ENCODE results near the gene DPYD. TPM values are rescaled to one million over a fixed set of nuclear protein-coding genes. Genes with fewer than 3 reads are reported as not detected.

DPYD gene
- total RNA-seq, 2 experiments from 2014 or later = 9.8 to 11.1 TPM

DNA sequence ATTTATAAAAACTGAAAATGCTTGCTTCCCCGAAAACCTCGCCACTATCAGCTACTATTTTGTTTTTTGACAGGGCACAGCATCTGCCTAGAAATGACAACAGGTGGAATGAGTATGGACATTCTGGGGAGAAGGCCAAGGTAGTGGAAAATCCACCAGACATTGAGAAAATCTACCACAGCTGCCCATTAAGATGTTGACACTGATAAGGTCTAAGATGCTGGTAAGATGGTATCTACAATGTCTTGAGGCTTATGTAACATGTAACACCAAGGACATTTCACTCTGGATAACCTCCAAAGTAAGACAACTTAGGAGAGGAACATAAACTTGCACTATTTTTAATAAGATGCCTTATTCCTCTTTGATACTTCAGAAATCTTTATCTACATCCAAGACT is 825.1 kb downstream of the DPYD start:
- CTCF ChIA-PET = no interaction called here
- no peaks in the 10 kb centered on the region for H3K27me3 Mint-ChIP-seq (ENCODE audit: low read depth)
- no peak overlapping the region for H3K4me3 Mint-ChIP-seq
- no peak overlapping the region for H3K27ac Mint-ChIP-seq
- DNase-seq = no peak
- no peaks in the 10 kb centered on the region for H3K4me1 Mint-ChIP-seq (ENCODE audit: low read depth)
- intact Hi-C loops (cut with micrococcal nuclease) = no loop called here
- no peaks in the 10 kb centered on the region for H3K9me3 Mint-ChIP-seq
- peaks cover 8% of the 10 kb centered on the region for H3K36me3 Mint-ChIP-seq (ENCODE audit: low read depth)

DNA sequence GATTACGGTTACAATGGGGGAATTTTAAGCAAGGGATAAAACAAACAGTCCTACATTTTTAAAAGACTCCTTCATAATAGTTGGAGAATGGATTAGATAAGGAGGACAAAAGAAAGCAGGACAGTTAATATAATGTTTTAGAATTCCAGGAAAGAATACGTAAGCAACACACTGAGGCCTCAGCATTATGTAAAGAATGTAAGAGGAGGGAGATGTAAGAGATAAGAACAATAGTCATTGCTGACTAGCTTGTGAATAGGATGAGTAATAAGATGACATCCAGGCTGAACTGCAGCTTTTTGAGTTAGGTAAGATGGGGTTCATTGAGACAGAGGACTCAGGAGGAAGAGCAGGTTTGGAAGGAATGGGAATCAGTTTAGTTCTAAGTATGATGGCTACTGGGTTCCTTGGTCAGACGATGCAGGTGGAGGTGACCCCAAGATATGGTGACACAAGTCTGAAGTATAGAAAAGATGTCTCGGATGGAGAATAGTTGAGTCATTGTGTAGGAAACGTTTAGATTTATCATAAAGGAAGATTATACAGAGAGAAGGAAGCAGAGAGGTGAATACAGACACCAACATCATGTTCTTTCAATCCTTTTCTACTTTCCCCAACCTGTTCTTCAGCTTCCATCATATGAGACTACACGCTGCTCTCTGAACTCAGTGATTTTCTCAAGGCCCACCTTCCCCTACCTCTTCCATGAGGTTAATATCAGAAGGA is 826.4 kb downstream of the DPYD start:
- H3K4me1 Mint-ChIP-seq (ENCODE audit: low read depth) = no peaks in the 10 kb centered on the region
- H3K27me3 Mint-ChIP-seq (ENCODE audit: low read depth) = no peaks in the 10 kb centered on the region
- H3K4me3 Mint-ChIP-seq = no peak overlapping the region
- CTCF ChIA-PET = no interaction called here
- no peak overlapping the region for H3K27ac Mint-ChIP-seq
- H3K9me3 Mint-ChIP-seq = no peaks in the 10 kb centered on the region
- intact Hi-C loops (cut with micrococcal nuclease) = no loop called here
- H3K36me3 Mint-ChIP-seq (ENCODE audit: low read depth) = peaks cover 9% of the 10 kb centered on the region
- DNase-seq = no peak

DNA sequence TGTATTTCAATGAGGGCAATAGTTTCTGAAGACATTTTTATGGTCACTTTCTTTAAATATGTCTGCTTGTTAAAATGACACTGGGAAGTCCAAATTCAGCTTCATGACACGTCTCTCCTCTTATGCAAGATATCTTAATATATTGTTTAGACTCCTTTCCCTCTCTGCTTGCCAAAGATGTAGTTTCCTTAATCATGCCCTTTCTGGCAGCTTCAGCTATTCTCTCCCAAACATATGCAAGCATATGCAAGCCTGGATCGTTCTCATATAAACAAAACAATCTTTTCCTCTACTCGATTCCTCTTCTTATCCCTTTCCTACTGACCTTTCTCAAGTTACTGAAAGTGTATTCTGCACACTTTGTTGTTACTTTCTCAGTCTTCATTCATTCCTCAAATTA is 827.1 kb downstream of the DPYD start:
- Mint-ChIP-seq H3K9me3 (no peaks in the 10 kb centered on the region), H3K36me3 (ENCODE audit: low read depth) (peaks cover 8% of the 10 kb centered on the region), H3K4me3 (no peak overlapping the region), H3K27ac (no peak overlapping the region), H3K4me1 (ENCODE audit: low read depth) (no peaks in the 10 kb centered on the region), H3K27me3 (ENCODE audit: low read depth) (no peaks in the 10 kb centered on the region)
- no peak for DNase-seq
- CTCF ChIA-PET = interaction anchor here (0.7 kb wide), 1 partner anchor 128 kb away, joined by 4 read pairs; no protein-coding TSS in a partner anchor
- intact Hi-C loops (cut with micrococcal nuclease) = no loop called here

DNA sequence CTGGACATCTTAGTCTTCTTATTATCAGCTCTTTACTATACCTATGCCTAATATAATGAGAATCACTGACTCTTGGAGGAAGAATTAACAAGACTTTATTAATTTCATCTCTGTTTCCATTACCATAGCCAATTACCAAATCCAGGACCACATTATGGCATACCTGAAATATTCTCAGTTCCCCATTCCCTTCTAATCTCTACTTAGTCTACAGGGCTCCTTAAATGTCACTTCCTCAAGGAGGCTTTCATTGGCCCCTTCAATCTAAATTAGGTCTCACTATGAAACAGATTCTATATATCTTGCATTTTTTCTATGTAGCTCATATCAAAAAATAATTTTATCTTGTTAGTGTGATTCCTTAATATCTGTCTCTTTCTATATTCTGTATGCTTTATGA is 828.0 kb downstream of the DPYD start:
- Mint-ChIP-seq H3K9me3 (no peaks in the 10 kb centered on the region), H3K36me3 (ENCODE audit: low read depth) (peaks cover 5% of the 10 kb centered on the region), H3K27me3 (ENCODE audit: low read depth) (no peaks in the 10 kb centered on the region), H3K4me3 (no peak overlapping the region), H3K27ac (no peak overlapping the region), H3K4me1 (ENCODE audit: low read depth) (no peaks in the 10 kb centered on the region)
- CTCF ChIA-PET = interaction anchor here (0.6 to 0.7 kb wide), 2 partner anchors 12 to 129 kb away, joined by 4 to 5 read pairs; no protein-coding TSS in a partner anchor
- intact Hi-C loops (cut with micrococcal nuclease) = no loop called here
- no peak for DNase-seq

DNA sequence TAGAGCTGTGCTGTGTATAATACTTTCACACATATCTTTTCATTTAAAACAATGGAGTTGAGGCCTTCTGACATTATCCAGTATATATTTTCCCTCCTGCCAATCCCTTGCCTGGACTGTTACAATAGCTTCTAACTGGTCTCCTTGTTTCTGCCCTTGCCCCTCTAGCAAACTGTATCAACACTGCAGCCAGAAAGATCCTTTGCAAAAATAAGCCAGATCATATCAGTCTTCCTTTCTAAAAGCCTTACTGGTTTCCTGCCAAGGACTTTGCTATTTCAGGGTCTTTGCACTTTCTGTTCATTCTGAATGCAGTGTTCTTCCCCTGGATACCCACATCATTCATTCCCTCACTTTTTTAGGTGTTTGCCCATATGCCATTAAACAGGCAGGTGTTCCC is 829.2 kb downstream of the DPYD start:
- Mint-ChIP-seq H3K27ac (no peak overlapping the region), H3K9me3 (no peaks in the 10 kb centered on the region), H3K27me3 (ENCODE audit: low read depth) (no peaks in the 10 kb centered on the region), H3K36me3 (ENCODE audit: low read depth) (peaks cover 3% of the 10 kb centered on the region), H3K4me3 (no peak overlapping the region), H3K4me1 (ENCODE audit: low read depth) (no peaks in the 10 kb centered on the region)
- CTCF ChIA-PET = no interaction called here
- intact Hi-C loops (cut with micrococcal nuclease) = no loop called here
- DNase-seq = no peak

DNA sequence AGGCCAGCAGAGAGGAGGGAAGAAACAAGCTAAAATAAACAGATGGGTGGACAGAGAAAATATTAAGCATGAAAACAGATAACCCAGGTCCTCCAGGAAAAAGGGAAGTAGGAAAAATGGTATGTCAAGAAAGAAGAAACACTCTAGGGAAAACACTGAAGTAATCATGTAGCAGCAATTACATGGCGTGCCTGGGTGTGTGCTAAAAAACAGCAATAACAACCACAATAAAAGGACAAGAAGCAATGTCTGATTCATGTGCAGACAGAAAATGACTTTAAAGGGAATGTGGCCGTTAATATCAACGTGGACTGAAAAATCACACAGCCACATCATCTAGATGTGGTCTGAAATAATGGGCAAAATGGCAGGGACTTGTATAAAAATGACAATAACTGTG is 829.6 kb downstream of the DPYD start:
- no peak for DNase-seq
- intact Hi-C loops (cut with micrococcal nuclease) = no loop called here
- Mint-ChIP-seq H3K4me3 (no peak overlapping the region), H3K9me3 (no peaks in the 10 kb centered on the region), H3K27ac (no peak overlapping the region), H3K36me3 (ENCODE audit: low read depth) (peaks cover 3% of the 10 kb centered on the region), H3K27me3 (ENCODE audit: low read depth) (no peaks in the 10 kb centered on the region), H3K4me1 (ENCODE audit: low read depth) (no peaks in the 10 kb centered on the region)
- CTCF ChIA-PET = no interaction called here

DNA sequence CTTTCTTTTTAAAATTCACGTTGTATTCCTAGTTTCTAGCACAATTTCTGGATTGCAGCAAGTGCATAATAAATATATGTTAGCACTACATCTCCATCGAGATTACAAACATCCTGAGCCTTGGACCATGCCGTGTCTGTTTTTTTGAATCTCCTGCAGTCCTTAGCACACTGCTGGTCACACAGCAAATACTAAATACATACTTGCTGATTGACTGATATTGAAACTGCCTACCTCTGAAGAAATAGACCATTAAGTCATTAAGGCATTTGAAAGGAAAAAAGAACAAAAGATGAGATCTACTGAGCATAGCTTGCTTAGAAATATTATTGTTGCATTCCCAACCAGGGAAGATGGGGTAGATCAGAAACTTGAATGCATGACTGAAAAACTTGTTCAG is 830.1 kb downstream of the DPYD start:
- Mint-ChIP-seq H3K4me1 (ENCODE audit: low read depth) (no peaks in the 10 kb centered on the region), H3K4me3 (no peak overlapping the region), H3K36me3 (ENCODE audit: low read depth) (peaks cover 3% of the 10 kb centered on the region), H3K27me3 (ENCODE audit: low read depth) (no peaks in the 10 kb centered on the region), H3K9me3 (no peaks in the 10 kb centered on the region), H3K27ac (no peak overlapping the region)
- CTCF ChIA-PET = no interaction called here
- no peak for DNase-seq
- intact Hi-C loops (cut with micrococcal nuclease) = no loop called here

DNA sequence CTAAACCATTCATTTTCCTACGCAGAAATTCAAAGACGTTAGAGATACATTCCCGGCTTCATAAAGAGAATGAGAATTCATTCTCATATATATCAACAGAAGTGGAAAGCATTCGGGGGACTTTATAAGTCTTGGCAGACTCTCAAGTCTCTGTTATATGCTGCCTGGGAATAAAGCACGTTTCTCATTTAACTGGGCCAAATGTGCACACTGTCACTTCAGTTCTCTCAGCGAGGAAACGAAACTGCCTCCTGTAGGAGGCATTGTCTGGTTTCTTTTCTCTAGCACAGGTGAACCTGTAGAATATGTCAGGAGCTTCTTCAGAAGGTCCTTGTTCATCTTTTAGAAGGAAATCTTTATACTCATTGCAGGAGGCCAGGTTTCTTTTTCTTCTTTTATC is 831.7 kb downstream of the DPYD start:
- CTCF ChIA-PET = no interaction called here
- Mint-ChIP-seq H3K36me3 (ENCODE audit: low read depth) (peaks cover 3% of the 10 kb centered on the region), H3K27me3 (ENCODE audit: low read depth) (no peaks in the 10 kb centered on the region), H3K9me3 (no peaks in the 10 kb centered on the region), H3K4me3 (no peak overlapping the region), H3K4me1 (ENCODE audit: low read depth) (no peaks in the 10 kb centered on the region), H3K27ac (no peak overlapping the region)
- DNase-seq = no peak
- intact Hi-C loops (cut with micrococcal nuclease) = no loop called here

DNA sequence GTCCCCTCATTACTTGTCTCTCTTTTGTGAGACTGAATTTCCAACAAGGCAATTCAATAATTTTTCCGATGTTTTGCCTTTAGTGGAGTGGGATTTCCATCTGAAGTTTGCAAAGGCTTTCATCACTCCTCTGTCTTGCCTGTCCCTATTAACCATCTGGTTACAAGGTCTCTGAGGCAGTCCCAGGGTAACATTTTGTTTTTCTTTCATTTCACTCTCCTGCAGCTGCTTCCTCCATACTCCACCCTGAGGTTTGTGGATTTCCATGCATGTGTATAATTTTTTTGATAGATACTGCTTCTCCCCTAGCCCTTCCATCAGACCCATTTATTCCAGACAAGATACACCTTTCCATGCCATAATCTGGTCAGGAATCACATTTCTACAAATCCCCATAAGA is 832.4 kb downstream of the DPYD start:
- CTCF ChIA-PET = no interaction called here
- Mint-ChIP-seq H3K36me3 (ENCODE audit: low read depth) (peaks cover 3% of the 10 kb centered on the region), H3K27ac (no peak overlapping the region), H3K4me1 (ENCODE audit: low read depth) (no peaks in the 10 kb centered on the region), H3K4me3 (no peak overlapping the region), H3K27me3 (ENCODE audit: low read depth) (no peaks in the 10 kb centered on the region), H3K9me3 (no peaks in the 10 kb centered on the region)
- DNase-seq = no peak
- intact Hi-C loops (cut with micrococcal nuclease) = no loop called here

DNA sequence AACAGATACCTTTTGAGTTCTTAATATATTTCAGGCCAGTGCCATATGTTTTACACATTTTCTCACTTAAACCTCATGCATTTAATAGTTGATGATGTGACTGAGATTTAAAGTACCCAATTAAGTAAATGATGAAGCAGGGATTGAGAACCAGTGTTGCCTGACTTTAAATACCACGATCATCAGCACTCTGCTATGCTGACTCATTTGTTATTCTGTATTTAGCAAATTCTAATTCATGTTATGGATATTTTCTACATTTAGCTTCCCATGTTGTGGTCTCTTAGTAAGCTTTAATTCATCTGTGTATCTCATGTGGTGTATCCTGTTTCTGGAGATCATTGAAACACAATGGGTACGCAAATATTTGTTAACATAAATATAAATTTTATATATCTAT is 836.3 kb downstream of the DPYD start:
- DNase-seq = no peak
- no peaks in the 10 kb centered on the region for H3K36me3 Mint-ChIP-seq (ENCODE audit: low read depth)
- intact Hi-C loops (cut with micrococcal nuclease) = no loop called here
- H3K4me1 Mint-ChIP-seq (ENCODE audit: low read depth) = no peaks in the 10 kb centered on the region
- no peak overlapping the region for H3K27ac Mint-ChIP-seq
- H3K27me3 Mint-ChIP-seq (ENCODE audit: low read depth) = no peaks in the 10 kb centered on the region
- CTCF ChIA-PET = no interaction called here
- no peak overlapping the region for H3K4me3 Mint-ChIP-seq
- no peaks in the 10 kb centered on the region for H3K9me3 Mint-ChIP-seq

DNA sequence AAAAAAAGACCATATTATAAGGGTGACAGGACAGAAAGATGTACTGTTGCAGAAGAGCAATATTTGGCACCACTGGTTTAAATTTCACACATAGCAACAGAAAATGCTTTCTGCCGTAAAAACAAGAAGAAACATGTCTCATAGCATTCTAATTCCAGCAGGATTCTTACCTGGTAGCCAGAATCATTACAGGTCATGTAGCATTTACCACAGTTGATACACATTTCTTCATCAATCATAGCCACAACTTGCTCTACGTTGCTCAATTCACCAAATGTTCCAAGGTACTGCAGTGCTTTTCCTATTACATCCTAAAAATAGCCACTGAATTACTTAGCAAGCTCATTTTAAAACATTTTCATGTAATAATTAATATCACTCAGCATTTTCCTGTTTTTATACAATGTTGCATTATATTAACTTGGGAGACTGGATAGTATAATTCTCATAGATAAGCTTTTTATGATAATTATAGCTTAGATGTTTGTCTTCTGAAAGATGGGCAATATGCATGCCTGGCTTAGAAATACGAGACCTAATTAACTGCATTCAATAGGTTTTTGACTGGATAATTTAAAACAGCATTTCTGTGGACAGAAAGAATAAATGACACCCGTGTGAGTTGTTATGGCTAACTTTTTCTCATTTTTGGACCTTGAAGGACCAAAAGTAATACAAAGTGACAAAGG is 838.5 kb downstream of the DPYD start:
- Mint-ChIP-seq H3K27ac (no peak overlapping the region), H3K27me3 (ENCODE audit: low read depth) (no peaks in the 10 kb centered on the region), H3K4me3 (no peak overlapping the region), H3K36me3 (ENCODE audit: low read depth) (peaks cover 6% of the 10 kb centered on the region), H3K4me1 (ENCODE audit: low read depth) (no peaks in the 10 kb centered on the region), H3K9me3 (no peaks in the 10 kb centered on the region)
- DNase-seq = no peak
- intact Hi-C loops (cut with micrococcal nuclease) = no loop called here
- CTCF ChIA-PET = no interaction called here

DNA sequence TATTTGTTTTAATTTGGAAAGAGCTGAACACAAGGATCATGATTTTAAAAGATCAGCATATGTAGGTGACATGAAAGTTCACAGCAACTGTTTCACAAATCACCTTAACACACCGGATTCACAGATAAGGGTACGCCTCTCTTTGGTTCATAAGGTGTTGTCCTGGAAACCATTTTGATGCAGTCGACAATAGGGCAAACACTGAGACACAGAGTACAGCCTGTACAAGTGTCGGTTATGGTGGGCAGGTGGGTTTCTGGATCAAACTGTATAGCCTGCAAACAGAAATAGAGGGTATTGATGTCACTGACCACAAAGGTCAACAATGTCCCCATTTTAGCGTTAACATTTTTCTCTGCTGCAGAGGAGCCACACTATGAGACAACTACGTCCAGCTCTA is 842.0 kb downstream of the DPYD start:
- DNase-seq = no peak
- H3K9me3 Mint-ChIP-seq = no peaks in the 10 kb centered on the region
- intact Hi-C loops (cut with micrococcal nuclease) = no loop called here

DNA sequence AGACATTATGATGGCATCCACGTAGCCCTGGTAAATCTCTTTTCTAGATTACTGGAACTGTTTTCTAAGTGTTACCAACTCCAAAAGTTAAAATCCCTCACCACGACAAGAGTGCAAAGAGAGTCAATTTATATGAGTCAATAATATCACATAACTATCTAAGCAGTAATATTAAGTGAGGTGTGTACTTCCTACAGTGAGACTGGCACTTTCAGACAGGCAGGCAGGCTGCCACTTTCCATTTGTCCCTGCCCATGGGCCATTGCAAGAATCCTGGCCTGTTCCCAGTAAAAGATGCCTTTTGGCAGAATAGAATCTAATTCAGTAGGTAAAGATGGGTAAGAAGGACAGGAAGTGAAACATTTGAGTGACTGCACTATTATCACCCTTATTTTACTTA is 843.6 kb downstream of the DPYD start:
- CTCF ChIA-PET = no interaction called here
- Mint-ChIP-seq H3K9me3 (no peaks in the 10 kb centered on the region), H3K27me3 (ENCODE audit: low read depth) (no peaks in the 10 kb centered on the region), H3K36me3 (ENCODE audit: low read depth) (peaks cover 6% of the 10 kb centered on the region), H3K4me3 (no peak overlapping the region), H3K27ac (no peak overlapping the region), H3K4me1 (ENCODE audit: low read depth) (no peaks in the 10 kb centered on the region)
- no peak for DNase-seq
- intact Hi-C loops (cut with micrococcal nuclease) = no loop called here

More for the DNA sequence above, 842.0 kb downstream of the DPYD start:
- Mint-ChIP-seq H3K4me3 (no peak overlapping the region), H3K27ac (no peak overlapping the region), H3K4me1 (ENCODE audit: low read depth) (no peaks in the 10 kb centered on the region), H3K36me3 (ENCODE audit: low read depth) (peaks cover 6% of the 10 kb centered on the region), H3K27me3 (ENCODE audit: low read depth) (no peaks in the 10 kb centered on the region)
- CTCF ChIA-PET = no interaction called here

Data from activated naive CD4-positive, alpha-beta T cell treated with anti-CD3 and anti-CD28 coated beads for 36 hours (primary cell).